DMS53 treated with DMSO at 0.1 percent for 48 hours (cell line): Measurements from ENCODE around the gene KMT2B.
A peak's percentile ranks its signal among the peaks of the same experiment; 100 is the strongest.
"Not testable (repeated sequence)": the region's sequence is repeated elsewhere in the genome, so short reads cannot be mapped to it uniquely, and the experiment has no call there.

ENCODE experiments used
- DNase-seq: peaks from one replicate; lab custom pipeline; 2025; ENCODE audit not compliant: unreplicated experiment; lab: John Stamatoyannopoulos, UW

Gene KMT2B

GRCh38 chr19:35710784-35711723, 6.7 kb upstream of the KMT2B start:
- DNase-seq, result no peak

- DNase-seq, result no peak
Measured at GRCh38 chr19:35712567-35713505, 5.0 kb upstream of the KMT2B start.

- no peak for DNase-seq
Measured at GRCh38 chr19:35713506-35713850, 4.3 kb upstream of the KMT2B start.

GRCh38 chr19:35713904-35714495, 3.8 kb upstream of the KMT2B start:
- DNase-seq, result no peak

- DNase-seq, result no peak
Measured at GRCh38 chr19:35714601-35715354, 3.0 kb upstream of the KMT2B start.

GRCh38 chr19:35715355-35715809, 2.4 kb upstream of the KMT2B start:
- no peak for DNase-seq

- no peak for DNase-seq
Measured at GRCh38 chr19:35715981-35716800, 1.6 kb upstream of the KMT2B start.

GRCh38 chr19:35716801-35717664, 770 bp upstream of the KMT2B start:
- DNase-seq, result peak; percentile 95

- no peak for DNase-seq
Measured at GRCh38 chr19:35718345-35719041, 690 bp downstream of the KMT2B start.

GRCh38 chr19:35719402-35720162, 1.8 kb downstream of the KMT2B start:
- no peak for DNase-seq

GRCh38 chr19:35720163-35720524, 2.3 kb downstream of the KMT2B start:
- no peak for DNase-seq

GRCh38 chr19:35720648-35721047, 2.8 kb downstream of the KMT2B start:
- DNase-seq, result no peak

GRCh38 chr19:35721374-35721773, 3.6 kb downstream of the KMT2B start:
- DNase-seq, result no peak

GRCh38 chr19:35722461-35722860, 4.7 kb downstream of the KMT2B start:
- no peak for DNase-seq

- no peak for DNase-seq
Measured at GRCh38 chr19:35722897-35723296, 5.1 kb downstream of the KMT2B start.

GRCh38 chr19:35723671-35724070, 5.9 kb downstream of the KMT2B start:
- DNase-seq, result no peak

- not testable (repeated sequence) for DNase-seq
Measured at GRCh38 chr19:35724132-35724531, 6.3 kb downstream of the KMT2B start.

GRCh38 chr19:35724560-35724959, 6.8 kb downstream of the KMT2B start:
- no peak for DNase-seq
